GM12878 (cell line): ENCODE results near the gene CLEC20A. TPM values are rescaled to one million over a fixed set of nuclear protein-coding genes. Genes with fewer than 3 reads are reported as not detected.

ENCODE experiments used
- ATAC-seq: fragments of 200-7000 bp; cut with Tn5 transposase; 3 replicates; pipeline ENCODE4 v1.9.1; 2020; ENCODE audit warnings: mild to moderate bottlenecking, moderate library complexity
- BruUV-seq: library from RNA; stranded (reverse); fragments of 400-500 nt; replicated peaks from 2 replicates; lab custom pipeline; 2021; lab: Mats Ljungman, UMichigan
- CTCF ChIA-PET: fragments of 300-600 bp; sonication (Branson Sonifier 250); formaldehyde crosslinking; extraction: SDS; loops from one replicate; lab custom pipeline; 2021; ENCODE audit warnings: inconsistent platforms; lab: Yijun Ruan, JAX
- POLR2A ChIA-PET: fragments of 350-600 bp; formaldehyde crosslinking; extraction: SDS; loops from one replicate; lab custom pipeline; 2021; ENCODE audit warnings: inconsistent platforms; lab: Charles Lee
- RAD21 ChIA-PET: fragments of 300-600 bp; sonication (Branson Sonifier 250); formaldehyde crosslinking; loops from one replicate; lab custom pipeline; 2023; ENCODE audit warnings: antibody characterized with exemption; ENCODE audit not compliant: unreplicated experiment; lab: Charles Lee
- SMC1A ChIA-PET: fragments of 300-600 bp; sonication (Branson Sonifier 250); formaldehyde crosslinking; loops from one replicate; lab custom pipeline; 2023; ENCODE audit not compliant: unreplicated experiment, uncharacterized antibody; lab: Charles Lee
- DNase-seq: peaks from one replicate; pipeline ENCODE4 v3.0.0-alpha.2; 2011; ENCODE audit warnings: low read depth, low spot score
- FAIRE-seq: peaks from 3 replicates; lab custom pipeline; 2011; peaks lifted over from hg19 to GRCh38; lab: Jason Lieb, UNC
- H2AFZ ChIP-seq: 2 replicates; pipeline ENCODE4 v1.6.0; 2011; ENCODE audit warnings: low read depth, low read length, control low read depth; ENCODE audit not compliant: control insufficient read depth
- H3K27ac ChIP-seq: 2 replicates; pipeline ENCODE4 v1.5.1; 2011; ENCODE audit warnings: control low read depth; ENCODE audit not compliant: control insufficient read depth, insufficient read depth
- H3K27me3 ChIP-seq, 2 experiments: replicated peaks in 1 of 2; 2 replicates each; pipeline versions ENCODE4 v1.6.0 to v1.6.1; 2011; ENCODE audit warnings: low read length in 1 of 2; ENCODE audit not compliant: control insufficient read depth in 2 of 2, insufficient read depth in 2 of 2
- H3K36me3 ChIP-seq, 2 experiments: 2 replicates each; pipeline ENCODE4 v1.5.1; 2011; ENCODE audit warnings: low read length in 1 of 2; ENCODE audit not compliant: control insufficient read depth in 2 of 2, insufficient read depth in 2 of 2
- H3K4me1 ChIP-seq: 2 replicates; pipeline ENCODE4 v1.6.1; 2011; ENCODE audit warnings: mild to moderate bottlenecking, low read length, moderate library complexity, mixed read lengths; ENCODE audit not compliant: control insufficient read depth, insufficient read depth
- H3K4me2 ChIP-seq: 2 replicates; pipeline ENCODE4 v1.6.0; 2011; ENCODE audit warnings: control low read depth; ENCODE audit not compliant: control insufficient read depth, insufficient read depth
- H3K4me3 ChIP-seq: fragments of 200-600 bp; sonication (generic); 2 replicates; pipeline ENCODE4 v1.5.1; 2016
- H3K79me2 ChIP-seq: 2 replicates; pipeline ENCODE4 v1.6.0; 2011; ENCODE audit warnings: low read length; ENCODE audit not compliant: control insufficient read depth, insufficient read depth
- H3K9ac ChIP-seq: 2 replicates; pipeline ENCODE4 v1.8.0; 2011; ENCODE audit warnings: low read length, control low read depth, mixed read lengths; ENCODE audit not compliant: control insufficient read depth, insufficient read depth
- H3K9me3 ChIP-seq: replicated peaks from 3 replicates; pipeline ENCODE4 v1.5.1; 2011; ENCODE audit warnings: mild to moderate bottlenecking, low read length; ENCODE audit not compliant: control insufficient read depth, insufficient read depth
- H4K20me1 ChIP-seq: 2 replicates; pipeline ENCODE4 v1.6.0; 2011; ENCODE audit not compliant: control insufficient read depth, insufficient read depth
- CEBPB ChIP-seq, 2 experiments: fragments of 150-350 bp in 1 of 2; IDR thresholded peaks; 2 replicates each; pipeline ENCODE4 v1.6.1; 2012 to 2014; ENCODE audit warnings: low read depth in 2 of 2, low read length in 2 of 2, borderline replicate concordance in 1 of 2, inconsistent platforms in 1 of 2
- ETV6 ChIP-seq, 2 experiments: fragments of 450-650 bp in 1 of 2; IDR thresholded peaks in 1 of 2; conservative IDR thresholded peaks in 1 of 2; 2 replicates each; pipeline ENCODE4 v1.6.1; 2014; ENCODE audit warnings: antibody characterized with exemption in 1 of 2, borderline replicate concordance in 1 of 2, low read depth in 1 of 2, mild to moderate bottlenecking in 1 of 2, moderate library complexity in 1 of 2
- HCFC1 ChIP-seq: fragments of 150-350 bp; IDR thresholded peaks from 2 replicates; pipeline ENCODE4 v1.6.1; 2014; ENCODE audit warnings: low read length
- HDGF ChIP-seq: fragments of 450-650 bp; IDR thresholded peaks from 2 replicates; pipeline ENCODE4 v1.6.1; 2016; ENCODE audit warnings: antibody characterized with exemption
- KLF5 ChIP-seq: fragments of 450-650 bp; IDR thresholded peaks from 2 replicates; pipeline ENCODE4 v1.6.1; 2014; ENCODE audit warnings: mild to moderate bottlenecking; ENCODE audit not compliant: partially characterized antibody
- NFYA ChIP-seq: IDR thresholded peaks from 2 replicates; pipeline ENCODE4 v1.6.1; 2011; ENCODE audit warnings: low read depth, mild to moderate bottlenecking, low read length, improper control_type of control experiment, borderline replicate concordance
- NR2F1 ChIP-seq: fragments of 450-650 bp; conservative IDR thresholded peaks from 2 replicates; pipeline ENCODE4 v1.6.1; 2017; ENCODE audit warnings: mild to moderate bottlenecking
- RCOR1 ChIP-seq: conservative IDR thresholded peaks from 2 replicates; pipeline ENCODE4 v1.6.1; 2012; ENCODE audit warnings: low read depth, low read length, improper control_type of control experiment
- SPI1 ChIP-seq: IDR thresholded peaks from 2 replicates; pipeline ENCODE4 v1.6.1; 2011; ENCODE audit warnings: low read depth, mild to moderate bottlenecking, low read length, moderate library complexity, borderline replicate concordance; ENCODE audit not compliant: insufficient read depth
- ZBED1 ChIP-seq: IDR thresholded peaks from 2 replicates; pipeline ENCODE4 v1.6.1; 2016; ENCODE audit warnings: borderline replicate concordance
- ZNF274 ChIP-seq: IDR thresholded peaks from one replicate; pipeline ENCODE4 v1.8.0; 2011; ENCODE audit not compliant: insufficient read length, insufficient read depth
- WGBS: methylation state at CpG from one replicate; pipeline ENCODE4 v1.1.6; 2016; ENCODE audit warnings: low lambda C conversion rate; ENCODE audit not compliant: insufficient replicate concordance, insufficient coverage; ENCODE audit errors: missing lambda C conversion rate; 5-methylcytosine and 5-hydroxymethylcytosine counted together
- in situ Hi-C: fragments of 300-500 bp; cut with MboI; formaldehyde crosslinking; loops from 9 replicates; pipeline ENCODE4 v1.14.3; 2018; ENCODE audit warnings: mixed read lengths
- intact Hi-C: fragments of 100-400 bp; cut with micrococcal nuclease; formaldehyde crosslinking; loops from one replicate; pipeline ENCODE4 v1.14.2; 2022; ENCODE audit not compliant: unreplicated experiment
- polyA plus RNA-seq, 11 experiments: library from polyadenylated mRNA; depleted of rRNA in 4 of 11; unstranded in 6 of 11; stranded (reverse) in 5 of 11; fragments of >200 nt; fragmentation: Nextera tagmentation in 4 of 11; fragmentation: Illumina TruSeq in 1 of 11; extraction: Ambion mirVana in 4 of 11; extraction: Trizol in 1 of 11; gene quantifications; 1 replicate in 1 of 11; 2 replicates in 10 of 11; pipeline versions ENCODE4 v1.2.1 to v1.2.3, GENCODE V29; 2011 to 2016; ENCODE audit warnings: inconsistent platforms in 2 of 11, missing spikeins in 2 of 11, low read depth in 1 of 11
- total RNA-seq, 4 experiments: library from RNA; depleted of rRNA in 3 of 4; stranded (reverse); fragments of >200 nt in 3 of 4; fragmentation: Illumina TruSeq in 1 of 4; extraction: Trizol in 1 of 4; gene quantifications; 2 replicates each; pipeline versions ENCODE4 v1.2.1 to v1.2.3, GENCODE V29; 2013 to 2021
- TF ChIP-seq, protein P1 (sequence below): fragments of 450-650 bp; IDR thresholded peaks from 2 replicates; pipeline ENCODE4 v1.6.1; 2014; ENCODE audit warnings: mild to moderate bottlenecking
- TF ChIP-seq, protein P2 (sequence below): fragments of 450-650 bp; IDR thresholded peaks from 2 replicates; pipeline ENCODE4 v1.6.1; 2017; ENCODE audit warnings: low read depth, mild to moderate bottlenecking, moderate library complexity
- TF ChIP-seq, protein P3 (sequence below): fragments of 450-650 bp; IDR thresholded peaks from 2 replicates; pipeline ENCODE4 v1.6.1; 2017; ENCODE audit warnings: mild to moderate bottlenecking, moderate library complexity
- TF ChIP-seq, protein P4 (sequence below): fragments of 150-350 bp; IDR thresholded peaks from 2 replicates; pipeline ENCODE4 v1.6.1; 2016; ENCODE audit warnings: low read depth, low read length

The CLEC20A gene
- total and polyA plus RNA-seq, 10 of the 15 experiments (the other 5 are each of a cell fraction or from before 2014, with no cell fraction given): not detected

DNA sequence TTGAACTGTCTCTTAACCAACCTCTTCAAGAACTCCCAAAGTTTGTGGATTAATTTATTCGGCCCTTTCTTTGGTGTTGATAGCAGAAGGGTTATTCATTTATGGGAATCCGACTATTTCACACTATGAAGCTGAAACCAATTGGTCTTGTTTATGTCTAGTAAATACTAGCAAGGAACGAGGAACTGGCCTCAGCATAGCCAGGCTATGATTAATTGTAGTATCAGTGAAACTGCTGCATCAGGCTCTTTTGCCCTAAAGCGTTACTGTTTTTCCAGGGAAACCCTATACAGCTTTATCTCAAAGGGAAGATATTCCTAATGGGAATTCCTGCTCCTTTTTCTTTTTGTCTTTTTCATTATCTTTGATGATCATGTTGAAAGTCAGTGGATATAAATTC lies 35.1 kb downstream of the CLEC20A start:
- intact Hi-C loops (no loop called here), in situ Hi-C loops (no loop called here)
- no peaks in the 10 kb centered on the region for H3K79me2 ChIP-seq
- no peak overlapping the region for H3K27ac ChIP-seq
- H3K9me3 ChIP-seq: no peaks in the 10 kb centered on the region
- ATAC-seq: no peak
- no peaks in the 10 kb centered on the region for H3K27me3 ChIP-seq
- H3K36me3 ChIP-seq: no peaks in the 10 kb centered on the region
- CTCF ChIA-PET: interaction anchor here (1.8 kb wide), 1 partner anchor 40 kb away, joined by 5 read pairs; no protein-coding TSS in a partner anchor
- RAD21 ChIA-PET: no interaction called here
- no peaks in the 10 kb centered on the region for H4K20me1 ChIP-seq
- no TSS peak for BruUV-seq
- no peaks in the 10 kb centered on the region for H3K4me1 ChIP-seq
- no peak overlapping the region for H3K4me2 ChIP-seq
- POLR2A ChIA-PET: no interaction called here
- no peak overlapping the region for H3K9ac ChIP-seq
- no peak for FAIRE-seq
- WGBS: 7% methylated on average over 4 of the region's 4 CpGs
- H2AFZ ChIP-seq: no peak overlapping the region
- DNase-seq: no peak
- SMC1A ChIA-PET: no interaction called here
- H3K4me3 ChIP-seq: no peak overlapping the region
- TF ChIP-seq CEBPB (IDR thresholded peaks at IDR 0.05; ENCODE audit: borderline replicate concordance in 1 of 2, low read depth in 2 of 2, low read length in 2 of 2) (no peak), RCOR1 (no peak), NR2F1 (no peak), HDGF (no peak), ETV6 (conservative IDR thresholded peaks at IDR 0.05 in 1 of 2, IDR thresholded peaks at IDR 0.05 in 1 of 2; ENCODE audit: borderline replicate concordance in 1 of 2, low read depth in 1 of 2) (no peak), ZBED1 (no peak), HCFC1 (no peak), KLF5 (no peak), NFYA (no peak), SPI1 (no peak), ZNF274 (no peak)
- TF ChIP-seq, protein P1, sequence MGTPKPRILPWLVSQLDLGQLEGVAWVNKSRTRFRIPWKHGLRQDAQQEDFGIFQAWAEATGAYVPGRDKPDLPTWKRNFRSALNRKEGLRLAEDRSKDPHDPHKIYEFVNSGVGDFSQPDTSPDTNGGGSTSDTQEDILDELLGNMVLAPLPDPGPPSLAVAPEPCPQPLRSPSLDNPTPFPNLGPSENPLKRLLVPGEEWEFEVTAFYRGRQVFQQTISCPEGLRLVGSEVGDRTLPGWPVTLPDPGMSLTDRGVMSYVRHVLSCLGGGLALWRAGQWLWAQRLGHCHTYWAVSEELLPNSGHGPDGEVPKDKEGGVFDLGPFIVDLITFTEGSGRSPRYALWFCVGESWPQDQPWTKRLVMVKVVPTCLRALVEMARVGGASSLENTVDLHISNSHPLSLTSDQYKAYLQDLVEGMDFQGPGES: no peak
- TF ChIP-seq, protein P2, sequence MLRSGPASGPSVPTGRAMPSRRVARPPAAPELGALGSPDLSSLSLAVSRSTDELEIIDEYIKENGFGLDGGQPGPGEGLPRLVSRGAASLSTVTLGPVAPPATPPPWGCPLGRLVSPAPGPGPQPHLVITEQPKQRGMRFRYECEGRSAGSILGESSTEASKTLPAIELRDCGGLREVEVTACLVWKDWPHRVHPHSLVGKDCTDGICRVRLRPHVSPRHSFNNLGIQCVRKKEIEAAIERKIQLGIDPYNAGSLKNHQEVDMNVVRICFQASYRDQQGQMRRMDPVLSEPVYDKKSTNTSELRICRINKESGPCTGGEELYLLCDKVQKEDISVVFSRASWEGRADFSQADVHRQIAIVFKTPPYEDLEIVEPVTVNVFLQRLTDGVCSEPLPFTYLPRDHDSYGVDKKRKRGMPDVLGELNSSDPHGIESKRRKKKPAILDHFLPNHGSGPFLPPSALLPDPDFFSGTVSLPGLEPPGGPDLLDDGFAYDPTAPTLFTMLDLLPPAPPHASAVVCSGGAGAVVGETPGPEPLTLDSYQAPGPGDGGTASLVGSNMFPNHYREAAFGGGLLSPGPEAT: no peak
- TF ChIP-seq, protein P3, sequence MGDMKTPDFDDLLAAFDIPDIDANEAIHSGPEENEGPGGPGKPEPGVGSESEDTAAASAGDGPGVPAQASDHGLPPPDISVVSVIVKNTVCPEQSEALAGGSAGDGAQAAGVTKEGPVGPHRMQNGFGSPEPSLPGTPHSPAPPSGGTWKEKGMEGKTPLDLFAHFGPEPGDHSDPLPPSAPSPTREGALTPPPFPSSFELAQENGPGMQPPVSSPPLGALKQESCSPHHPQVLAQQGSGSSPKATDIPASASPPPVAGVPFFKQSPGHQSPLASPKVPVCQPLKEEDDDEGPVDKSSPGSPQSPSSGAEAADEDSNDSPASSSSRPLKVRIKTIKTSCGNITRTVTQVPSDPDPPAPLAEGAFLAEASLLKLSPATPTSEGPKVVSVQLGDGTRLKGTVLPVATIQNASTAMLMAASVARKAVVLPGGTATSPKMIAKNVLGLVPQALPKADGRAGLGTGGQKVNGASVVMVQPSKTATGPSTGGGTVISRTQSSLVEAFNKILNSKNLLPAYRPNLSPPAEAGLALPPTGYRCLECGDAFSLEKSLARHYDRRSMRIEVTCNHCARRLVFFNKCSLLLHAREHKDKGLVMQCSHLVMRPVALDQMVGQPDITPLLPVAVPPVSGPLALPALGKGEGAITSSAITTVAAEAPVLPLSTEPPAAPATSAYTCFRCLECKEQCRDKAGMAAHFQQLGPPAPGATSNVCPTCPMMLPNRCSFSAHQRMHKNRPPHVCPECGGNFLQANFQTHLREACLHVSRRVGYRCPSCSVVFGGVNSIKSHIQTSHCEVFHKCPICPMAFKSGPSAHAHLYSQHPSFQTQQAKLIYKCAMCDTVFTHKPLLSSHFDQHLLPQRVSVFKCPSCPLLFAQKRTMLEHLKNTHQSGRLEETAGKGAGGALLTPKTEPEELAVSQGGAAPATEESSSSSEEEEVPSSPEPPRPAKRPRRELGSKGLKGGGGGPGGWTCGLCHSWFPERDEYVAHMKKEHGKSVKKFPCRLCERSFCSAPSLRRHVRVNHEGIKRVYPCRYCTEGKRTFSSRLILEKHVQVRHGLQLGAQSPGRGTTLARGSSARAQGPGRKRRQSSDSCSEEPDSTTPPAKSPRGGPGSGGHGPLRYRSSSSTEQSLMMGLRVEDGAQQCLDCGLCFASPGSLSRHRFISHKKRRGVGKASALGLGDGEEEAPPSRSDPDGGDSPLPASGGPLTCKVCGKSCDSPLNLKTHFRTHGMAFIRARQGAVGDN: no peak
- TF ChIP-seq, protein P4, sequence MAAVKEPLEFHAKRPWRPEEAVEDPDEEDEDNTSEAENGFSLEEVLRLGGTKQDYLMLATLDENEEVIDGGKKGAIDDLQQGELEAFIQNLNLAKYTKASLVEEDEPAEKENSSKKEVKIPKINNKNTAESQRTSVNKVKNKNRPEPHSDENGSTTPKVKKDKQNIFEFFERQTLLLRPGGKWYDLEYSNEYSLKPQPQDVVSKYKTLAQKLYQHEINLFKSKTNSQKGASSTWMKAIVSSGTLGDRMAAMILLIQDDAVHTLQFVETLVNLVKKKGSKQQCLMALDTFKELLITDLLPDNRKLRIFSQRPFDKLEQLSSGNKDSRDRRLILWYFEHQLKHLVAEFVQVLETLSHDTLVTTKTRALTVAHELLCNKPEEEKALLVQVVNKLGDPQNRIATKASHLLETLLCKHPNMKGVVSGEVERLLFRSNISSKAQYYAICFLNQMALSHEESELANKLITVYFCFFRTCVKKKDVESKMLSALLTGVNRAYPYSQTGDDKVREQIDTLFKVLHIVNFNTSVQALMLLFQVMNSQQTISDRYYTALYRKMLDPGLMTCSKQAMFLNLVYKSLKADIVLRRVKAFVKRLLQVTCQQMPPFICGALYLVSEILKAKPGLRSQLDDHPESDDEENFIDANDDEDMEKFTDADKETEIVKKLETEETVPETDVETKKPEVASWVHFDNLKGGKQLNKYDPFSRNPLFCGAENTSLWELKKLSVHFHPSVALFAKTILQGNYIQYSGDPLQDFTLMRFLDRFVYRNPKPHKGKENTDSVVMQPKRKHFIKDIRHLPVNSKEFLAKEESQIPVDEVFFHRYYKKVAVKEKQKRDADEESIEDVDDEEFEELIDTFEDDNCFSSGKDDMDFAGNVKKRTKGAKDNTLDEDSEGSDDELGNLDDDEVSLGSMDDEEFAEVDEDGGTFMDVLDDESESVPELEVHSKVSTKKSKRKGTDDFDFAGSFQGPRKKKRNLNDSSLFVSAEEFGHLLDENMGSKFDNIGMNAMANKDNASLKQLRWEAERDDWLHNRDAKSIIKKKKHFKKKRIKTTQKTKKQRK: no peak
